ENCODE data around the gene DEFB132. TPM values are rescaled to one million over a fixed set of nuclear protein-coding genes. Genes with fewer than 3 reads are reported as not detected.

The DEFB132 gene
- total RNA-seq, 2 experiments from 2014 or later: not detected

GRCh38 chr20:278607-279571 is 21.4 kb downstream of the DEFB132 start:
- intact Hi-C loops (cut with DNase I, micrococcal nuclease): no loop called here
- Mint-ChIP-seq H3K4me1 (no peaks in the 10 kb centered on the region), H3K27me3 (no peaks in the 10 kb centered on the region), H3K4me3 (no peak overlapping the region), H3K36me3 (ENCODE audit: low read depth) (no peaks in the 10 kb centered on the region), H3K9me3 (ENCODE audit: low read depth) (no peaks in the 10 kb centered on the region), H3K27ac (no peak overlapping the region)
- ChIA-PET CTCF (interaction anchor here (1.1 to 1.2 kb wide), 2 partner anchors 9 to 13 kb away, joined by 3 to 5 read pairs; no protein-coding TSS in a partner anchor), POLR2A (no interaction called here)
- no peak for DNase-seq
- no peak for ATAC-seq

GRCh38 chr20:284172-284571 is 26.6 kb downstream of the DEFB132 start:
- intact Hi-C loops (cut with DNase I, micrococcal nuclease): no loop called here
- ATAC-seq: no peak
- POLR2A ChIA-PET: no interaction called here
- Mint-ChIP-seq H3K27ac (no peak overlapping the region), H3K4me1 (peaks cover 9% of the 10 kb centered on the region), H3K9me3 (ENCODE audit: low read depth) (no peaks in the 10 kb centered on the region), H3K36me3 (ENCODE audit: low read depth) (peaks cover 1% of the 10 kb centered on the region), H3K27me3 (no peaks in the 10 kb centered on the region), H3K4me3 (no peak overlapping the region)
- DNase-seq: no peak
- CTCF ChIA-PET: interaction anchor here (0.5 to 1.0 kb wide), 3 partner anchors 14 to 394 kb away, joined by 3 read pairs; no protein-coding TSS in a partner anchor

GRCh38 chr20:286508-286907 is 29.0 kb downstream of the DEFB132 start:
- no peaks in the 10 kb centered on the region for H3K9me3 Mint-ChIP-seq (ENCODE audit: low read depth)
- no peak overlapping the region for H3K27ac Mint-ChIP-seq
- H3K4me3 Mint-ChIP-seq: no peak overlapping the region
- ChIA-PET POLR2A (no interaction called here), CTCF (no interaction called here)
- intact Hi-C loops (cut with DNase I, micrococcal nuclease): no loop called here
- peaks cover 15% of the 10 kb centered on the region for H3K4me1 Mint-ChIP-seq
- ATAC-seq (no peak), DNase-seq (no peak)
- no peaks in the 10 kb centered on the region for H3K27me3 Mint-ChIP-seq
- H3K36me3 Mint-ChIP-seq (ENCODE audit: low read depth): peaks cover 2% of the 10 kb centered on the region

GRCh38 chr20:288956-289692 is 31.6 kb downstream of the DEFB132 start:
- no peak for DNase-seq
- POLR2A ChIA-PET: no interaction called here

GRCh38 chr20:289693-290083 is 32.2 kb downstream of the DEFB132 start:
- Mint-ChIP-seq H3K27ac (peak overlapping the region; percentile 85), H3K9me3 (ENCODE audit: low read depth) (no peaks in the 10 kb centered on the region), H3K36me3 (ENCODE audit: low read depth) (peaks cover 2% of the 10 kb centered on the region), H3K27me3 (no peaks in the 10 kb centered on the region), H3K4me3 (no peak overlapping the region), H3K4me1 (peaks cover 15% of the 10 kb centered on the region)
- no peak for ATAC-seq
- POLR2A ChIA-PET: no interaction called here
- intact Hi-C loops (cut with DNase I, micrococcal nuclease): loop anchor here (1.0 kb wide), 4 partner anchors 21 to 36 kb away; partner anchors contain the start of gene SOX12 (in 1 of the 2)
- no peak for DNase-seq
- CTCF ChIA-PET: interaction anchor here (1.2 kb wide), 1 partner anchor 41 kb away, joined by 4 read pairs; no protein-coding TSS in a partner anchor

More at GRCh38 chr20:288956-289692, 31.6 kb downstream of the DEFB132 start:
- Mint-ChIP-seq H3K27ac (peak overlapping the region; percentile 85), H3K36me3 (ENCODE audit: low read depth) (peaks cover 2% of the 10 kb centered on the region), H3K4me3 (no peak overlapping the region), H3K27me3 (no peaks in the 10 kb centered on the region), H3K4me1 (peaks cover 15% of the 10 kb centered on the region), H3K9me3 (ENCODE audit: low read depth) (no peaks in the 10 kb centered on the region)
- CTCF ChIA-PET: interaction anchor here (1.2 kb wide), 1 partner anchor 42 kb away, joined by 4 read pairs; no protein-coding TSS in a partner anchor
- intact Hi-C loops (cut with DNase I, micrococcal nuclease): no loop called here
- ATAC-seq: no peak

GRCh38 chr20:290084-290831 is 32.7 kb downstream of the DEFB132 start, which contains the start of gene C20orf96:
Gene C20orf96 (minus strand): TSS chr20:290750. CDS start chr20:290610, 140 bp downstream.
- H3K27me3 Mint-ChIP-seq: no peaks in the 10 kb centered on the region
- DNase-seq (peak; percentile 94), ATAC-seq (peak; percentile 94)
- ChIA-PET CTCF (interaction anchor here (1.2 kb wide), 1 partner anchor 40 kb away, joined by 4 read pairs; no protein-coding TSS in a partner anchor), POLR2A (no interaction called here)
- no peak within 1 kb of the TSS for H3K4me3 Mint-ChIP-seq
- no peaks in the 10 kb centered on the region for H3K9me3 Mint-ChIP-seq (ENCODE audit: low read depth)
- intact Hi-C loops (cut with DNase I, micrococcal nuclease): loop anchor here (1.0 kb wide), 4 partner anchors 20 to 35 kb away; partner anchors contain the start of gene SOX12 (in 1 of the 2)
- H3K36me3 Mint-ChIP-seq (ENCODE audit: low read depth): peaks cover 2% of the 10 kb centered on the region
- peak within 1 kb of the TSS; percentile 85 for H3K27ac Mint-ChIP-seq
- H3K4me1 Mint-ChIP-seq: peaks cover 15% of the 10 kb centered on the region

GRCh38 chr20:294602-295001 is 37.1 kb downstream of the DEFB132 start:
- Mint-ChIP-seq H3K4me3 (no peak overlapping the region), H3K27me3 (no peaks in the 10 kb centered on the region), H3K9me3 (ENCODE audit: low read depth) (no peaks in the 10 kb centered on the region), H3K4me1 (peaks cover 21% of the 10 kb centered on the region), H3K36me3 (ENCODE audit: low read depth) (peaks cover 19% of the 10 kb centered on the region), H3K27ac (no peak overlapping the region)
- ATAC-seq (no peak), DNase-seq (no peak)
- intact Hi-C loops (cut with DNase I, micrococcal nuclease): no loop called here
- POLR2A ChIA-PET: no interaction called here
- CTCF ChIA-PET: interaction anchor here (0.7 to 1.4 kb wide), 2 partner anchors 36 to 1554 kb away, joined by 3 to 5 read pairs; no protein-coding TSS in a partner anchor

GRCh38 chr20:295804-296203 is 38.3 kb downstream of the DEFB132 start:
- ChIA-PET POLR2A (no interaction called here), CTCF (interaction anchor here (1.3 kb wide), 1 partner anchor 28 kb away, joined by 3 read pairs; no protein-coding TSS in a partner anchor)
- Mint-ChIP-seq H3K27me3 (no peaks in the 10 kb centered on the region), H3K36me3 (ENCODE audit: low read depth) (peaks cover 25% of the 10 kb centered on the region), H3K27ac (peak overlapping the region; percentile 66), H3K4me3 (peak overlapping the region; percentile 100), H3K4me1 (peaks cover 29% of the 10 kb centered on the region), H3K9me3 (ENCODE audit: low read depth) (no peaks in the 10 kb centered on the region)
- intact Hi-C loops (cut with DNase I, micrococcal nuclease): no loop called here
- ATAC-seq (no peak), DNase-seq (no peak)

GRCh38 chr20:297098-297924 is 39.8 kb downstream of the DEFB132 start, which contains the start of gene ZCCHC3:
Gene ZCCHC3 (plus strand): TSS chr20:297570. CDS start chr20:297587, 17 bp downstream.
- Mint-ChIP-seq H3K27me3 (no peaks in the 10 kb centered on the region), H3K9me3 (ENCODE audit: low read depth) (no peaks in the 10 kb centered on the region), H3K27ac (peak within 1 kb of the TSS; percentile 99), H3K36me3 (ENCODE audit: low read depth) (peaks cover 31% of the 10 kb centered on the region), H3K4me1 (peaks cover 44% of the 10 kb centered on the region), H3K4me3 (peak within 1 kb of the TSS; percentile 100)
- DNase-seq (peak; percentile 92), ATAC-seq (peak; percentile 81)
- CTCF ChIA-PET: interaction anchor here (0.6 to 1.3 kb wide), 4 partner anchors 26 to 136 kb away, joined by 3 read pairs; no protein-coding TSS in a partner anchor
- intact Hi-C loops (cut with DNase I, micrococcal nuclease): loop anchor here (1.0 kb wide), 4 partner anchors 27 to 246 kb away; partner anchors contain the start of genes CSNK2A1 (in 1 of the 2) and RBCK1 (in 1 of the 2)
- POLR2A ChIA-PET: interaction anchor here (0.6 to 2.0 kb wide), 3 partner anchors 20 to 41 kb away, joined by 7 to 8 read pairs (median 8); partner anchors contain the start of gene SOX12

All from activated CD4-positive, alpha-beta T cell treated with anti-CD3 and anti-CD28 coated beads for 36 hours (primary cell).